A673 (cell line): Measurements from ENCODE around the gene SLC34A2.

Source experiments
- EZH2 ChIP-seq: fragments of 200-600 bp; sonication (generic); IDR thresholded peaks from 2 replicates; pipeline ENCODE4 v1.6.1; 2017; ENCODE audit warnings: borderline replicate concordance, low read depth, mild to moderate bottlenecking, mixed read lengths, antibody characterized with exemption, low read length; ENCODE audit not compliant: poor library complexity, severe bottlenecking
- TF ChIP-seq, protein P1 (sequence below): fragments of 300-800, 200-600 bp; sonication (generic); conservative IDR thresholded peaks from 2 replicates; pipeline ENCODE4 v1.5.1; 2017; ENCODE audit warnings: low read depth, mild to moderate bottlenecking, antibody characterized with exemption, low read length, moderate library complexity, mixed read lengths

DNA sequence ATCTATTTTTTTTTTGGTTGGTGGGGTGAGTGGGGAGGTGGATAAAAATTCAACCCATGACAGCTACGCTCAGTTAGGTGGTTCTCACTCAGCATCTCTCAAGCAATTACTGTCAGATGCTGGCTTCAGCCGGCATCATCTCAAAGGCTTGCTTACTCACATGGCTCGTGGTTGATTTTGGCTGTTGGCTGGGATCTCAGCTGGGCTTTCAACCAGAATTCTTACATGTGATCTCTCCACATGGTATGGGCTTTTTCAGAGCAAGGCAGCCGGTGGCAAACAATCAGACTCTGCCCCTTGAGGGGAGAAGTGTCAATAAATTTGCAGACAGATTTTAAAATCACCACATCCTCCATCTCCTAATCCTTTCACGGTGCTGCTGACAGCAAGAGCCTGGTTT, 47.2 kb downstream of the SLC34A2 start:
- TF ChIP-seq, protein P1, sequence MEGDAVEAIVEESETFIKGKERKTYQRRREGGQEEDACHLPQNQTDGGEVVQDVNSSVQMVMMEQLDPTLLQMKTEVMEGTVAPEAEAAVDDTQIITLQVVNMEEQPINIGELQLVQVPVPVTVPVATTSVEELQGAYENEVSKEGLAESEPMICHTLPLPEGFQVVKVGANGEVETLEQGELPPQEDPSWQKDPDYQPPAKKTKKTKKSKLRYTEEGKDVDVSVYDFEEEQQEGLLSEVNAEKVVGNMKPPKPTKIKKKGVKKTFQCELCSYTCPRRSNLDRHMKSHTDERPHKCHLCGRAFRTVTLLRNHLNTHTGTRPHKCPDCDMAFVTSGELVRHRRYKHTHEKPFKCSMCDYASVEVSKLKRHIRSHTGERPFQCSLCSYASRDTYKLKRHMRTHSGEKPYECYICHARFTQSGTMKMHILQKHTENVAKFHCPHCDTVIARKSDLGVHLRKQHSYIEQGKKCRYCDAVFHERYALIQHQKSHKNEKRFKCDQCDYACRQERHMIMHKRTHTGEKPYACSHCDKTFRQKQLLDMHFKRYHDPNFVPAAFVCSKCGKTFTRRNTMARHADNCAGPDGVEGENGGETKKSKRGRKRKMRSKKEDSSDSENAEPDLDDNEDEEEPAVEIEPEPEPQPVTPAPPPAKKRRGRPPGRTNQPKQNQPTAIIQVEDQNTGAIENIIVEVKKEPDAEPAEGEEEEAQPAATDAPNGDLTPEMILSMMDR, result no peak
- no peak for TF ChIP-seq EZH2
